Measurements from ENCODE around the gene ATP5F1E. TPM values are rescaled to one million over a fixed set of nuclear protein-coding genes. Genes with fewer than 3 reads are reported as not detected.

The ATP5F1E gene
- total RNA-seq, 1 experiment from 2014 or later: 52.7 TPM

DNA sequence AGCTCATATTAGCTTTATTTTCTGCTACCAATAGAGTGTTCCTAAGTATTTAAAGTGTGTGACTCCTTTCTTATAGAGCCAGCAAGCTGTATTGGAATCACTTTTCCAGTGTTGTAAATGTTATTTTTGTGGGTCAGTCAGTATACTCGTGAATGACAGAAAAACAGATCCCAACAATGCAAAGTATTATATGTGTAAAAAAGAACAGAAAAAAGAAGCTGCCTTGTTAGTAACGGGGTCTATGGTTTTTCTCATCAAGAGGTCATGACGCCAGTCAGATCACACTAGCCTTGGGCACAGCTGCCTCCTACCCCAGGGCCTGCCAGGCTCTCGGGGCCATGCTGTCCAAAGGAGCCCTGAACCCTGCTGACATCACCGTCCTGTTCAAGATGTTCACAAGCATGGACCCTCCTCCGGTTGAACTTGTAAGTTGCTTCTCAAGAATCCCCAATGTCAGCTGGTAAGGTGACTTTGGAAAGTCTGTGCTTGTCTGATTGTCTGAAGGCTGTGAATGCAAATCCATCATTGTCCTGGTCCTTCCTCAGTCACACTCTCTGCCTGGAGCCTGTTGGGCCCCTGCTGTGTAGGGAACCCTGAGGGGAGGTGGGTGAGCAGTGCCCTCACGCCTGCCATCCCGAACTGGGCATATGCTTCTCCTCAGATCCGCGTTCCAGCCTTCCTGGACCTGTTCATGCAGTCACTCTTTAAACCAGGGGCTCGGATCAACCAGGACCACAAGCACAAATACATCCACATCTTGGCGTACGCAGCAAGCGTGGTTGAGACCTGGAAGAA, 41.3 kb downstream of the ATP5F1E start:
- Histone ChIP-seq H3K4me1 (ENCODE audit: insufficient read depth, low read length) (no peaks in the 10 kb centered on the region), H2BK12ac (ENCODE audit: insufficient read length, low read depth, low read length) (no peak overlapping the region), H3T11ph (ENCODE audit: low read length) (no peak overlapping the region), H3K9ac (ENCODE audit: extremely low read depth, insufficient read length, low read length) (no peak overlapping the region), H3K18ac (ENCODE audit: insufficient read length, low read depth, low read length) (no peak overlapping the region), H2BK20ac (ENCODE audit: low read depth, low read length, poor library complexity, severe bottlenecking) (no peak overlapping the region), H3K27ac (ENCODE audit: insufficient read length, low read depth, low read length) (no peak overlapping the region), H3K56ac (ENCODE audit: insufficient read length, low read depth, low read length) (no peak overlapping the region), H3K23ac (ENCODE audit: insufficient read length, low read depth, low read length) (no peak overlapping the region), H2AK5ac (ENCODE audit: insufficient read length, low read length) (no peak overlapping the region), H4K20me1 (ENCODE audit: control insufficient read depth, insufficient read depth, insufficient read length) (no peaks in the 10 kb centered on the region), H2BK5ac (ENCODE audit: insufficient read length, low read length) (no peak overlapping the region), H2AFZ (ENCODE audit: low read length) (no peak overlapping the region), H3K27me3 (ENCODE audit: insufficient read depth, low read length) (no peaks in the 10 kb centered on the region), H3K9me3 (ENCODE audit: control insufficient read depth, low read depth, low read length) (no peaks in the 10 kb centered on the region), H3K14ac (ENCODE audit: insufficient read depth, low read length) (no peak overlapping the region), H3K4ac (ENCODE audit: low read depth, low read length) (no peak overlapping the region), H3K4me2 (ENCODE audit: insufficient read depth, insufficient read length, low read length) (no peak overlapping the region), H4K8ac (replicated peaks; ENCODE audit: insufficient read length, low read depth, low read length) (no peak overlapping the region), H3K23me2 (ENCODE audit: insufficient read length, low read depth, low read length, poor library complexity, severe bottlenecking) (no peaks in the 10 kb centered on the region), H4K5ac (ENCODE audit: insufficient read length, low read depth, low read length) (no peak overlapping the region), H2BK120ac (ENCODE audit: low read depth, low read length, poor library complexity, severe bottlenecking) (no peak overlapping the region), H2BK15ac (ENCODE audit: low read depth, low read length) (no peak overlapping the region), H3K79me1 (ENCODE audit: insufficient read depth, low read depth, low read length, poor library complexity, severe bottlenecking) (no peaks in the 10 kb centered on the region), H4K91ac (ENCODE audit: insufficient read length, low read depth, low read length) (no peak overlapping the region), H3K79me2 (ENCODE audit: insufficient read depth, low read length) (no peaks in the 10 kb centered on the region)
- TF ChIP-seq, protein P1, sequence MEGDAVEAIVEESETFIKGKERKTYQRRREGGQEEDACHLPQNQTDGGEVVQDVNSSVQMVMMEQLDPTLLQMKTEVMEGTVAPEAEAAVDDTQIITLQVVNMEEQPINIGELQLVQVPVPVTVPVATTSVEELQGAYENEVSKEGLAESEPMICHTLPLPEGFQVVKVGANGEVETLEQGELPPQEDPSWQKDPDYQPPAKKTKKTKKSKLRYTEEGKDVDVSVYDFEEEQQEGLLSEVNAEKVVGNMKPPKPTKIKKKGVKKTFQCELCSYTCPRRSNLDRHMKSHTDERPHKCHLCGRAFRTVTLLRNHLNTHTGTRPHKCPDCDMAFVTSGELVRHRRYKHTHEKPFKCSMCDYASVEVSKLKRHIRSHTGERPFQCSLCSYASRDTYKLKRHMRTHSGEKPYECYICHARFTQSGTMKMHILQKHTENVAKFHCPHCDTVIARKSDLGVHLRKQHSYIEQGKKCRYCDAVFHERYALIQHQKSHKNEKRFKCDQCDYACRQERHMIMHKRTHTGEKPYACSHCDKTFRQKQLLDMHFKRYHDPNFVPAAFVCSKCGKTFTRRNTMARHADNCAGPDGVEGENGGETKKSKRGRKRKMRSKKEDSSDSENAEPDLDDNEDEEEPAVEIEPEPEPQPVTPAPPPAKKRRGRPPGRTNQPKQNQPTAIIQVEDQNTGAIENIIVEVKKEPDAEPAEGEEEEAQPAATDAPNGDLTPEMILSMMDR (conservative IDR thresholded peaks at IDR 0.05): no peak
- H3K4me1 Mint-ChIP-seq: no peaks in the 10 kb centered on the region
- H3K36me3 Mint-ChIP-seq (ENCODE audit: insufficient read depth in 1 of 3, low read depth in 3 of 3): peaks cover 49 to 96% (median 90%) of the 10 kb centered on the region in 3 experiments
- H3K9me3 Mint-ChIP-seq: no peaks in the 10 kb centered on the region
- no peaks in the 10 kb centered on the region for H3K27me3 Mint-ChIP-seq (ENCODE audit: low read depth)
- H3K27ac Mint-ChIP-seq: no peak overlapping the region
- no CpG with 5 or more reads among the region's 14 CpGs for WGBS (ENCODE audit: extremely low coverage, insufficient read length, low lambda C conversion rate)
- DNase-seq: no peak
- no peak overlapping the region for H3K4me3 Mint-ChIP-seq
